ENCODE data around the gene CPNE5.

- TF ChIP-seq CTCF (conservative IDR thresholded peaks at IDR 0.05): no peak
- no peak for TF ChIP-seq EZH2 (IDR thresholded peaks at IDR 0.05; ENCODE audit: low read depth)
Measured at GRCh38 chr6:36743538-36744303, 95.5 kb downstream of the CPNE5 start.

Data from PC-9 (cell line).